ENCODE measurements around the gene NCAM1. TPM values are rescaled to one million over a fixed set of nuclear protein-coding genes. Genes with fewer than 3 reads are reported as not detected.

Gene NCAM1
- total RNA-seq, 1 experiment from 2014 or later: 0.22 TPM

DNA sequence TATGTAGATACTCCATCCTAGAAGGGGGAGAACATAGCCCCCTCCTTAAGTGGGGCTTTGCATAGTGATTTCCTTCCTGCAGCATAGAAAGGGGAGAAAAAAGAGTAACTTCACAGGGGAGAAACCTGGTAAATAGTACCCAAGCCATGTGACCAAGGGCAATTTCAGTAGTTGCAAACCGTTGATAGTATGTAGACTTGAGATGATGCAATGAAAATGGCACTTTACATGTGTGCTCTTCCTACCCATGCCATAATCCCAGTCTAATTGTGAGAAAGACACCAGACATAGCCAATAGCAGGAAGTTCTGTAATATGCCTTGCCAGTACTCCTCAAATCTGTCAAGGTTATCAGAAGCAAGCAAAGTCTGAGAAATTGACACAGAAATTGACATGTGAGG, 104.1 kb downstream of the NCAM1 start:
- no peaks in the 10 kb centered on the region for H3K4me1 ChIP-seq (ENCODE audit: control insufficient read depth in 1 of 2, insufficient read depth in 2 of 2, low read length in 2 of 2)
- ATAC-seq: no peak
- intact Hi-C loops (cut with micrococcal nuclease): no loop called here
- ChIA-PET RAD21 (ENCODE audit: low non-redundant PET in 1 of 2, low total read pairs in 2 of 2, uncharacterized antibody in 2 of 2, unreplicated experiment in 2 of 2) (no interaction called here), CTCF (no interaction called here), POLR2A (no interaction called here)
- no peaks in the 10 kb centered on the region for H4K20me1 ChIP-seq (ENCODE audit: insufficient read depth)
- H2AFZ ChIP-seq (ENCODE audit: low read depth, low read length, poor library complexity, severe bottlenecking): no peak overlapping the region
- H3K9ac ChIP-seq (ENCODE audit: low read length): no peak overlapping the region
- TF ChIP-seq EZH2phosphoT487 (IDR thresholded peaks at IDR 0.05; ENCODE audit: borderline replicate concordance) (no peak), ELF1 (IDR thresholded peaks at IDR 0.05; ENCODE audit: borderline replicate concordance, low read depth) (no peak), MAX (IDR thresholded peaks at IDR 0.05) (no peak)
- no peak for DNase-seq (ENCODE audit: low read depth, low spot score)
- H3K27me3 ChIP-seq (ENCODE audit: insufficient read depth, low read length): peaks cover 22% of the 10 kb centered on the region
- no peaks in the 10 kb centered on the region for H3K9me2 ChIP-seq (ENCODE audit: insufficient read depth)
- no peak overlapping the region for H3K4me3 ChIP-seq (replicated peaks in 1 of 2; ENCODE audit: low read depth in 1 of 2, low read length in 2 of 2)
- no peak overlapping the region for H3K4me2 ChIP-seq (ENCODE audit: low read length)
- H3K36me3 ChIP-seq (ENCODE audit: control insufficient read depth in 1 of 2, insufficient read depth in 2 of 2, low read length in 2 of 2): no peaks in the 10 kb centered on the region
- no peaks in the 10 kb centered on the region for H3K9me3 ChIP-seq (ENCODE audit: control insufficient read depth in 1 of 2, insufficient read depth in 1 of 2, low read depth in 1 of 2, low read length in 2 of 2)
- no peak overlapping the region for H3K27ac ChIP-seq (ENCODE audit: low read depth, low read length)
- no peaks in the 10 kb centered on the region for H3K79me2 ChIP-seq (ENCODE audit: insufficient read depth, low read length)
- BruUV-seq (replicated peaks): no TSS peak

- no peak for DNase-seq (ENCODE audit: low read depth, low spot score)
- intact Hi-C loops (cut with micrococcal nuclease): no loop called here
- CTCF ChIA-PET: no interaction called here
Observed at GRCh38 chr11:113072237-113072858, 111.1 kb downstream of the NCAM1 start.

More at GRCh38 chr11:113072237-113072858, 111.1 kb downstream of the NCAM1 start:
- RAD21 ChIA-PET (ENCODE audit: low non-redundant PET in 1 of 2, low total read pairs in 2 of 2, uncharacterized antibody in 2 of 2, unreplicated experiment in 2 of 2): no interaction called here
- no peaks in the 10 kb centered on the region for H3K9me3 ChIP-seq (ENCODE audit: control insufficient read depth in 1 of 2, insufficient read depth in 1 of 2, low read depth in 1 of 2, low read length in 2 of 2)
- no peak overlapping the region for H2AFZ ChIP-seq (ENCODE audit: low read depth, low read length, poor library complexity, severe bottlenecking)
- H4K20me1 ChIP-seq (ENCODE audit: insufficient read depth): no peaks in the 10 kb centered on the region
- H3K36me3 ChIP-seq (ENCODE audit: control insufficient read depth in 1 of 2, insufficient read depth in 2 of 2, low read length in 2 of 2): no peaks in the 10 kb centered on the region
- H3K4me3 ChIP-seq (replicated peaks in 1 of 2; ENCODE audit: low read depth in 1 of 2, low read length in 2 of 2): no peak overlapping the region
- H3K9me2 ChIP-seq (ENCODE audit: insufficient read depth): no peaks in the 10 kb centered on the region
- no peaks in the 10 kb centered on the region for H3K4me1 ChIP-seq (ENCODE audit: control insufficient read depth in 1 of 2, insufficient read depth in 2 of 2, low read length in 2 of 2)
- H3K27ac ChIP-seq (ENCODE audit: low read depth, low read length): no peak overlapping the region
- POLR2A ChIA-PET: no interaction called here
- H3K4me2 ChIP-seq (ENCODE audit: low read length): no peak overlapping the region
- H3K79me2 ChIP-seq (ENCODE audit: insufficient read depth, low read length): no peaks in the 10 kb centered on the region
- TF ChIP-seq YY1 (IDR thresholded peaks at IDR 0.05; ENCODE audit: extremely low read depth, insufficient replicate concordance, low read depth, low read length) (no peak), CBX3 (IDR thresholded peaks at IDR 0.05; ENCODE audit: low read depth) (no peak), ATF3 (IDR thresholded peaks at IDR 0.05) (no peak), ELF1 (IDR thresholded peaks at IDR 0.05; ENCODE audit: borderline replicate concordance, low read depth) (no peak), ZBTB33 (IDR thresholded peaks at IDR 0.05; ENCODE audit: extremely low read depth, insufficient replicate concordance, low read length) (no peak), RAD21 (IDR thresholded peaks at IDR 0.05; ENCODE audit: low read depth) (no peak), CTCF (IDR thresholded peaks at IDR 0.05 in 2 of 3, conservative IDR thresholded peaks at IDR 0.05 in 1 of 3; ENCODE audit: borderline replicate concordance in 1 of 3, insufficient read depth in 1 of 3, low read depth in 2 of 3, low read length in 2 of 3) (no peak), EZH2phosphoT487 (IDR thresholded peaks at IDR 0.05; ENCODE audit: borderline replicate concordance) (no peak), SP1 (IDR thresholded peaks at IDR 0.05; ENCODE audit: low read depth) (no peak), TCF7L2 (IDR thresholded peaks at IDR 0.05; ENCODE audit: borderline replicate concordance, extremely low read depth, insufficient read depth, insufficient read length) (no peak), CEBPB (IDR thresholded peaks at IDR 0.05; ENCODE audit: low read depth) (no peak), FOSL1 (IDR thresholded peaks at IDR 0.05; ENCODE audit: low read depth) (no peak)
- ATAC-seq: no peak
- peaks cover 21% of the 10 kb centered on the region for H3K27me3 ChIP-seq (ENCODE audit: insufficient read depth, low read length)
- BruUV-seq (replicated peaks): no TSS peak
- no peak overlapping the region for H3K9ac ChIP-seq (ENCODE audit: low read length)
